Activated B cell treated with CpG ODN at 0.5 μM for 24 hours (primary cell): ENCODE results near the gene HDAC4. TPM values are rescaled to one million over a fixed set of nuclear protein-coding genes. Genes with fewer than 3 reads are reported as not detected.

Source experiments
- ATAC-seq: fragments of 200-7000 bp; cut with Tn5 transposase; one replicate; pipeline ENCODE4 v1.10.0; 2021; ENCODE audit warnings: low read depth, mild to moderate bottlenecking, moderate library complexity
- CTCF ChIA-PET: fragments of 350-600 bp; sonication (Branson Sonifier 250); formaldehyde crosslinking; loops from one replicate; lab custom pipeline; 2021; ENCODE audit warnings: antibody characterized with exemption; lab: Charles Lee
- POLR2A ChIA-PET: fragments of 350-600 bp; sonication (Branson Sonifier 250); formaldehyde crosslinking; loops from one replicate; lab custom pipeline; 2021; ENCODE audit warnings: antibody characterized with exemption; lab: Charles Lee
- DNase-seq: peaks from one replicate; pipeline ENCODE4 v3.0.0; 2022
- H3K27ac Mint-ChIP-seq: one replicate; pipeline ENCODE4 v1.8.0; 2020; ENCODE audit warnings: mixed read lengths
- H3K27me3 Mint-ChIP-seq: one replicate; pipeline ENCODE4 v1.8.0; 2021; ENCODE audit warnings: mixed read lengths
- H3K36me3 Mint-ChIP-seq: one replicate; pipeline ENCODE4 v1.8.0; 2021; ENCODE audit warnings: low read depth, mixed read lengths
- H3K4me1 Mint-ChIP-seq: one replicate; pipeline ENCODE4 v1.8.0; 2021; ENCODE audit warnings: mixed read lengths
- H3K4me3 Mint-ChIP-seq: one replicate; pipeline ENCODE4 v1.8.0; 2020; ENCODE audit warnings: mild to moderate bottlenecking, mixed read lengths
- H3K9me3 Mint-ChIP-seq: one replicate; pipeline ENCODE4 v1.8.0; 2020; ENCODE audit warnings: mixed read lengths
- CTCF ChIP-seq: fragments of 200-600 bp; IDR thresholded peaks from one replicate; pipeline ENCODE4 v1.8.0; 2022; ENCODE audit warnings: antibody characterized with exemption, mild to moderate bottlenecking
- intact Hi-C: fragments of 100-400 bp; cut with micrococcal nuclease; formaldehyde crosslinking; loops from one replicate; pipeline ENCODE4 v1.15.1; 2024
- total RNA-seq: library from RNA; stranded (reverse); gene quantifications from 2 replicates; pipeline ENCODE4 v1.2.3, GENCODE V29; 2022

Gene HDAC4
- total RNA-seq, 1 donor from 2014 or later: 31.9 TPM

- no peak for TF ChIP-seq CTCF
- ATAC-seq (no peak), DNase-seq (no peak)
- H3K27me3 Mint-ChIP-seq: no peaks in the 10 kb centered on the region
- no peaks in the 10 kb centered on the region for H3K9me3 Mint-ChIP-seq
- no peak overlapping the region for H3K4me3 Mint-ChIP-seq
- ChIA-PET POLR2A (no interaction called here), CTCF (no interaction called here)
- H3K27ac Mint-ChIP-seq: no peak overlapping the region
- peaks cover 8% of the 10 kb centered on the region for H3K36me3 Mint-ChIP-seq
- intact Hi-C loops: no loop called here
- peaks cover 13% of the 10 kb centered on the region for H3K4me1 Mint-ChIP-seq
Measured at GRCh38 chr2:239343460-239343859, 57.4 kb downstream of the HDAC4 start.

GRCh38 chr2:239341840-239342239 lies 59.0 kb downstream of the HDAC4 start:
- intact Hi-C loops: no loop called here
- no peak overlapping the region for H3K4me3 Mint-ChIP-seq
- ATAC-seq: no peak
- POLR2A ChIA-PET: no interaction called here
- H3K9me3 Mint-ChIP-seq: no peaks in the 10 kb centered on the region
- TF ChIP-seq CTCF: no peak
- H3K4me1 Mint-ChIP-seq: peaks cover 13% of the 10 kb centered on the region
- no peaks in the 10 kb centered on the region for H3K27me3 Mint-ChIP-seq
- CTCF ChIA-PET: interaction anchor here (0.6 kb wide), 1 partner anchor 28 kb away, joined by 4 read pairs; no protein-coding TSS in a partner anchor
- H3K36me3 Mint-ChIP-seq: peaks cover 8% of the 10 kb centered on the region
- H3K27ac Mint-ChIP-seq: no peak overlapping the region
- no peak for DNase-seq

- no peak overlapping the region for H3K4me3 Mint-ChIP-seq
- peaks cover 13% of the 10 kb centered on the region for H3K4me1 Mint-ChIP-seq
- intact Hi-C loops: no loop called here
- CTCF ChIA-PET: no interaction called here
- no peak for TF ChIP-seq CTCF
- no peak overlapping the region for H3K27ac Mint-ChIP-seq
- POLR2A ChIA-PET: no interaction called here
- H3K36me3 Mint-ChIP-seq: peaks cover 8% of the 10 kb centered on the region
- no peaks in the 10 kb centered on the region for H3K27me3 Mint-ChIP-seq
- no peak for DNase-seq
- no peaks in the 10 kb centered on the region for H3K9me3 Mint-ChIP-seq
- no peak for ATAC-seq
Measured at GRCh38 chr2:239341146-239341732, 59.6 kb downstream of the HDAC4 start.

- H3K4me3 Mint-ChIP-seq: no peak overlapping the region
- ATAC-seq: peak; percentile 68
- H3K27ac Mint-ChIP-seq: no peak overlapping the region
- TF ChIP-seq CTCF: no peak
- POLR2A ChIA-PET: no interaction called here
- intact Hi-C loops: loop anchor here (5.0 kb wide), 1 partner anchor 38 kb away; no protein-coding TSS in a partner anchor
- CTCF ChIA-PET: no interaction called here
- H3K27me3 Mint-ChIP-seq: no peaks in the 10 kb centered on the region
- peaks cover 8% of the 10 kb centered on the region for H3K36me3 Mint-ChIP-seq
- no peaks in the 10 kb centered on the region for H3K9me3 Mint-ChIP-seq
- H3K4me1 Mint-ChIP-seq: peaks cover 13% of the 10 kb centered on the region
- DNase-seq: no peak
Measured at GRCh38 chr2:239339726-239340601, 60.9 kb downstream of the HDAC4 start.

GRCh38 chr2:239339241-239339640 lies 61.6 kb downstream of the HDAC4 start:
- POLR2A ChIA-PET: no interaction called here
- H3K4me3 Mint-ChIP-seq: no peak overlapping the region
- CTCF ChIA-PET: no interaction called here
- TF ChIP-seq CTCF: no peak
- ATAC-seq (no peak), DNase-seq (no peak)
- no peak overlapping the region for H3K27ac Mint-ChIP-seq
- H3K36me3 Mint-ChIP-seq: peaks cover 8% of the 10 kb centered on the region
- intact Hi-C loops: loop anchor here (5.0 kb wide), 1 partner anchor 37 kb away; no protein-coding TSS in a partner anchor
- H3K4me1 Mint-ChIP-seq: peaks cover 13% of the 10 kb centered on the region
- no peaks in the 10 kb centered on the region for H3K27me3 Mint-ChIP-seq
- H3K9me3 Mint-ChIP-seq: no peaks in the 10 kb centered on the region
